Mononuclear cell (primary cell): ENCODE data around the gene MARCHF7. TPM values are rescaled to one million over a fixed set of nuclear protein-coding genes. Genes with fewer than 3 reads are reported as not detected.
"Not testable (repeated sequence)": the region's sequence is repeated elsewhere in the genome, so short reads cannot be mapped to it uniquely, and the experiment has no call there.

Experiments used
- H3K27me3 ChIP-seq: 2 replicates; pipeline ENCODE4 v1.6.0; 2011; ENCODE audit warnings: low read length, control low read depth; ENCODE audit not compliant: insufficient read depth
- H3K4me1 ChIP-seq: 2 replicates; pipeline ENCODE4 v1.5.1; 2011; ENCODE audit warnings: mild to moderate bottlenecking, low read length, control low read depth; ENCODE audit not compliant: insufficient read depth
- H3K4me3 ChIP-seq: 2 replicates; pipeline ENCODE4 v1.5.1; 2011; ENCODE audit warnings: mild to moderate bottlenecking, low read length, moderate library complexity
- H3K9me3 ChIP-seq: 2 replicates; pipeline ENCODE4 v1.5.1; 2011; ENCODE audit warnings: low read depth, mild to moderate bottlenecking, control low read depth, low read length
- total RNA-seq: library from RNA; depleted of rRNA; stranded (reverse); fragments of >200 nt; gene quantifications from one replicate; pipeline ENCODE4 v1.2.3, GENCODE V29; 2012

The MARCHF7 gene
- total RNA-seq, 1 donor, result 143 TPM

DNA sequence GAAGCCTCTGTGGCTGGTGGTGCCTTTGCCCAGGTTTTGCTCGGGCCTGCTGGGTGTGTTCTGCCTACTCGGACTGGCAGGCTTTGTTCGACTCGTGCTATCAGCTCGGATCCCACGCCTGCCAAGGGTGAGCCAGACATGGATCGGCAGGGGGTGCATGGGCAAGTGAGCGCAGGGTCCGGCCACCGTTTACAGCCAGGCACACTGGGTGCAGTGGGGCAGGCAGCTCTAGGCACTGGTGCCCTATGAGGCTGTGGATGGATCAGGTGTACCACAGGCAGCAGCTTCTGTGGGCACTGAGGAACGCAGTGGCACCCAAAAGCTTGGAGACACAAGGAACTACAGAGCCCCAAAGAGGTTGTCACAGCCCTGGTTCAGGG lies 25.6 kb downstream of the MARCHF7 start:
- no peaks in the 10 kb centered on the region for H3K9me3 ChIP-seq
- no peak overlapping the region for H3K4me3 ChIP-seq
- H3K4me1 ChIP-seq, result peaks cover 7% of the 10 kb centered on the region
- H3K27me3 ChIP-seq, result no peaks in the 10 kb centered on the region

DNA sequence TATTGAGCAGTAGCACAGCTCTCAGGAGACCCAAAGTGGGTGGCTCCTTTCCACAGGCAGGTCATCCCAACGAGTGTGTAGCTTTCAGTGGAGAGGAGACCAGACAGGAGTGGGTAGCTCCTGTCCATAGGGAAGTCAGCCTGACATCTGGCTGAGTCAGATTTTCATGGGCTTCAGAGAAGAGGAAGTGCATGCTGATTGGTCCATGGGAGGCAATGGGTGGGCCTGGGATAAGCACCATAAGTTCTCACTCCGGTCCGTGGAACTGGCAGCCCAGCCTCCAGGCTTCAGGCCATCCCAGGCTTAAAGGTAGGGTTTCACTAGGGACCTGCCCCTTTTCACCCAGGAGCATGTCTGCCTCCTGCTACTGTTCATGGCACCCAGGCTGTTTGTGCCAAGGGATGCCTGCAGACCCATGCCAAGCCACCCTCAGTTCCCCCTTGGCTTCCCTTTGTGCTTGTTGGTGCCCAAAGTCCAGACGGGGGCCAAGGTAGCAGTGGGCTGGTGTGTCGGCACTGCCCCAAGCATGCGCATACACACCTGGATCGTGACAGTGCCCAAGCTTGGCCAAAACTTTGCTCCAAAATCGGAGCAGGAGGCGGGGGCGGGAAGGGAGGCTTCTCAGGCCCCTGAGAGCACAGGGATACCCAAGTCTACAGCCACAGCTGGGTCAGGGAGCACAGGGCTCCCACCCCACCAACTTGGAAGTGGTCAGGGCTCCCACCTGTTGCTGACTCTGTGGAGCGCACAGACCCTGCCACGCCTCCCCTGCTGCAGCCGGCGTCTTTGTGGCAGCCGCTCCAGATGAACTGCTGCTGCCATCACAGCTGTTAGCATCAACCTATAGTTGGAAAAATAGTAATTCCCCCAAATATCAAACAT lies 26.4 kb downstream of the MARCHF7 start:
- Histone ChIP-seq H3K4me3 (no peak overlapping the region), H3K9me3 (no peaks in the 10 kb centered on the region), H3K27me3 (no peaks in the 10 kb centered on the region), H3K4me1 (peaks cover 7% of the 10 kb centered on the region)

DNA sequence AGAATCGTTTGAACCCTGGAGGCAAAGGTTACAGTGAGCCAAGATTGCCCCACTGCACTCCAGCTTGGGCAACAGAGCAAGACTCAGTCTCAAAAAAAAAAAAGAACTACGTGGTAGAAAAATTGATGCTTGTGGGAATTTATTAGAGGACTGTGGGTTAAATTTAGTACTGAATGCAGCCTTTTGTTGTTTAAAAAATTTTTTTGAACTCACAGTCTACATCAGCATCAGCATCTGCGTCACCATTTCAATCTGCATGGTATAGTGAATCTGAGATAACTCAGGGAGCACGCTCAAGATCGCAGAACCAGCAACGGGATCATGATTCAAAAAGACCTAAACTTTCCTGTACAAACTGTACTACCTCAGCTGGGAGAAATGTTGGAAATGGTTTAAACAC lies 30.5 kb downstream of the MARCHF7 start:
- H3K4me1 ChIP-seq, result no peaks in the 10 kb centered on the region
- H3K27me3 ChIP-seq, result no peaks in the 10 kb centered on the region
- no peak overlapping the region for H3K4me3 ChIP-seq
- H3K9me3 ChIP-seq, result no peaks in the 10 kb centered on the region

DNA sequence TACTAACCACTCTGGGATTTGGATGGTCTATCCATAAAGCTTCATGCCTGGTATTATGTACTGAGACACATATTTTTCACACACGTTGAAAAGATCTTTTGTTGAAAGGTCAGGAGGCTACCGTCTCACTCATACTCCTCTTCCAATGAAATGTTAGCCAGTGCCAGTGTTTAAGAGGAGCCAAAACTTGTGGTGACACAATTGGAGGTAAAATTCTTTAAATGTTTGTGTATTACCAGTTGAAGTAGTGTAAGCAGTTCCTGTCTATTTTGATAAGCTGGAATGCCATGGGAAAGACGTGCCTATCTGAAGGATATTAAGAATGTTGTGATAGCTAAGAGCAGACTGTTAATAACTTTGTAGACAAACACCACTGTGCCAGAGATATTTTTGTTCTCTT lies 32.1 kb downstream of the MARCHF7 start:
- no peak overlapping the region for H3K4me3 ChIP-seq
- no peaks in the 10 kb centered on the region for H3K4me1 ChIP-seq
- H3K27me3 ChIP-seq, result no peaks in the 10 kb centered on the region
- no peaks in the 10 kb centered on the region for H3K9me3 ChIP-seq

DNA sequence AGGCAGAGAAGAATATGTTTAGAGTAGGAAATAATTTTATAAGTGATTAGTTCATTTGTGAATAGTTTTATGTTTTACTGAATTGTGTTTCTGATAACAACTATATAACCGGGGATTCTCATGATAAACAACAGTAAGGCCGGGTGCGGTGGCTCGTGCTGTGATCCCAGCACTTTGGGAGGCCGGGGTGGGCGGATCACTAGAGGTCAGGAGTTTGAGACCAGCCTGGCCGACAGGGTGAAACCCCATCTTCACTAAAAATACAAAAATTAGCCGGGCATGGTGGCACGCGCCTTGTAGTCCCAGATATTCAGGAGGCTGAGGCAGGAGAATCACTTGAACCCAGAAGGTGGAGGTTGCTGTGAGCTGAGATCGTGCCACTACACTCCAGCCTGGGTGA lies 32.9 kb downstream of the MARCHF7 start:
- H3K4me3 ChIP-seq, H3K9me3 ChIP-seq: not testable (repeated sequence)

DNA sequence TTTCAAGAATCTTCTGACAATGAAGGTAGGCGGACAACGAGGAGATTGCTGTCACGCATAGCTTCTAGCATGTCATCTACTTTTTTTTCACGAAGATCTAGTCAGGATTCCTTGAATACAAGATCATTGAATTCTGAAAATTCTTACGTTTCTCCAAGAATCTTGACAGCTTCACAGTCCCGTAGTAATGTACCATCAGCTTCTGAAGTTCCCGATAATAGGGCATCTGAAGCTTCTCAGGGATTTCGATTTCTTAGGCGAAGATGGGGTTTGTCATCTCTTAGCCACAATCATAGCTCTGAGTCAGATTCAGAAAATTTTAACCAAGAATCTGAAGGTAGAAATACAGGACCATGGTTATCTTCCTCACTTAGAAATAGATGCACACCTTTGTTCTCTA lies 35.8 kb downstream of the MARCHF7 start:
- Histone ChIP-seq H3K4me1 (peaks cover under 1% of the 10 kb centered on the region), H3K9me3 (no peaks in the 10 kb centered on the region), H3K4me3 (no peak overlapping the region), H3K27me3 (no peaks in the 10 kb centered on the region)

More for the DNA sequence above, 32.9 kb downstream of the MARCHF7 start:
- H3K4me1 ChIP-seq, H3K27me3 ChIP-seq: not testable (repeated sequence)

DNA sequence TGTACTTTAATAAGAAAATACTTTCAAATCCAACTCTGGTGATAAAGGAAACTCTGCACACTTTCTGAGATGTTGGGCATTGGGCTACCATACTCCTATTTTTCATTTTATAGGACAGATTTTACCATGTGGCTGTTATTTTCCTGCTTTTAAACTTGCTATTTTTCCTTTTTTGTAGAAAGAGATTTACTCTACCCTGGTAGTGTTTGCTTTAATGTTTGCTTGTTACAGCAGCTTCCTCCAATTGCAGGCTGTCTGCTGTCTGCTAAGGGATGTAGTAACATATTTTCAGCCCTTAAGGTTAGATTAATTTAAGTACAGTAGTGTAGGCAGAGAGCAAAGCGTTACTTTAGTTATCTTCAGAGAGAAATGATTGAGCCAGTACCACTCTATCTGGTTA lies 38.6 kb downstream of the MARCHF7 start:
- no peaks in the 10 kb centered on the region for H3K9me3 ChIP-seq
- H3K4me1 ChIP-seq, result peaks cover 19% of the 10 kb centered on the region
- no peak overlapping the region for H3K4me3 ChIP-seq
- no peaks in the 10 kb centered on the region for H3K27me3 ChIP-seq

DNA sequence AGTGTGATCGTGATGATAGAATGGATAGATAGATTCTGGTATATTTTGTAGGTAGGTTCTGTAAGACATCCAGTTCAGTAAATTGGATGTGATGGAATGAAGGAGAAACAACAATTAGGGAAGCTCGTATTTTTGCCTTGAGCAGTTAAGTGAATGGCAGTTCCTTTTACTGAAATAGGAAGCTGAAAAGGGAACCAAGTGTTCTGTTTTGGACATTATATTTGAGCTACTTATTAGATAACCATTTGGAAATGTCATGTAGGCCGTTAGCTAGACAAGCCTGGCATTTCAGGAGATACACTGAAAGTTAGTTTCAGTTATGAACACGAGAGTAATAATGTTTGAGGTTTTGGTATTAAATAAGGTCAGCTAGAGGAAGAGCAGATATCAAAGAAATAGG lies 41.5 kb downstream of the MARCHF7 start:
- H3K4me1 ChIP-seq, result peaks cover 19% of the 10 kb centered on the region
- no peaks in the 10 kb centered on the region for H3K27me3 ChIP-seq
- no peak overlapping the region for H3K4me3 ChIP-seq
- H3K9me3 ChIP-seq, result no peaks in the 10 kb centered on the region

DNA sequence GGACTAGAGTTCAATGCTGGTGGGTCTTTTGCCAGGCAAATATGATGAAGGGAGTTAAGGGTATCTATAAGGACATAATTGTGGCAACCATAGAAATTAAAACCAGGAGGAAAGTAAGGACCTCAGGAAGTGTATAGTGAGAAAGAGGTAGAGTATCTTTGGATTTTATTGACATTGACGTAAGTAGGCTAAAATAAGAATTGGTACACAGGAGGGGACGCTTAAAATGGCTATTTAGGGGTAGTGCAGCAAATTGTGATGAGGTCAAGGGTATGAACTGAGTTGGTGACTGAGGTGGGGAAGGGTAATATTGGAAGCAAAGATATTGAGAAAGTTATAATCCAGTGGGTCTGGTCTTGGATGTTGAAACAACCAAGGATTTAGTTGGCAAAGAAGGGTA lies 42.7 kb downstream of the MARCHF7 start:
- Histone ChIP-seq H3K9me3 (no peaks in the 10 kb centered on the region), H3K27me3 (no peaks in the 10 kb centered on the region), H3K4me1 (peaks cover 19% of the 10 kb centered on the region), H3K4me3 (no peak overlapping the region)

DNA sequence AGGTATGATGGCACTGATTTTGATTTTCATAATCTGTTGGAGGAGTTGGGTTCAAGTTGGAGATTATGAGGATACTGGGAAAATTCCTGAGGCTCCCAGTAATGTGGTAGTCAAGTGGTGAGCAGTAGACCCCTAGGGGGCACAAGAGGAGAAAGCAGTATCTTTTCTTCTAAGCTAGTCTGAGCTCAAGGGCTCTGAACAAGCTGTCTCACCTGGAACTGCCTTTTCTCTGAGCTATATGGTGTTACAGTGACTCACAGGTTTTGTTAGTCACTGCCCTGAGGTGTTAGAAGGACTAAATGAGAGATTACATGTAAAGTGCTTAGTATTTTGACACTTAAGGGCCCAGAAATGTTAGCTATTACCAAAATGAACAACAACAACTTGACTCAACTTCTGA lies 43.5 kb downstream of the MARCHF7 start:
- H3K4me1 ChIP-seq, result peaks cover 19% of the 10 kb centered on the region
- no peak overlapping the region for H3K4me3 ChIP-seq
- no peaks in the 10 kb centered on the region for H3K9me3 ChIP-seq
- no peaks in the 10 kb centered on the region for H3K27me3 ChIP-seq

DNA sequence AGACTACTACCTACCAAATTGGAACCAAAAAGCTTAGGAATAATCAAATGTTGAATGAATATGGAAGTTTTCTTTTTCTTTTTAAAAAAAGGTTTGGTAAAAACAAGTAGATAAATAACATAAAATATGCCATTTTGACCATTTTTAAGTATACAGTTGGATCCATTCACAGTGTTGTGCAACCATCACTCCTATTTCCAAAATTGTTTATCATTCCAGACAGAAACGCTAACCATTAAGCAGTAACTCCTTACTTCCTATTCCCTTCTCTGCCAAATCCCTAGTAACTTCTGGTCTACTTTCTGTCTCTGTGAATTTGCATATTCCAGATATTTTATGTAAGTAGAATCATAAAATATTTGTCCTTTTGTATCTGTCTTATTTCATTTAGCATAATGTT lies 45.9 kb downstream of the MARCHF7 start:
- H3K4me1 ChIP-seq, result peaks cover 17% of the 10 kb centered on the region
- H3K27me3 ChIP-seq, result no peaks in the 10 kb centered on the region
- no peaks in the 10 kb centered on the region for H3K9me3 ChIP-seq
- H3K4me3 ChIP-seq, result no peak overlapping the region

DNA sequence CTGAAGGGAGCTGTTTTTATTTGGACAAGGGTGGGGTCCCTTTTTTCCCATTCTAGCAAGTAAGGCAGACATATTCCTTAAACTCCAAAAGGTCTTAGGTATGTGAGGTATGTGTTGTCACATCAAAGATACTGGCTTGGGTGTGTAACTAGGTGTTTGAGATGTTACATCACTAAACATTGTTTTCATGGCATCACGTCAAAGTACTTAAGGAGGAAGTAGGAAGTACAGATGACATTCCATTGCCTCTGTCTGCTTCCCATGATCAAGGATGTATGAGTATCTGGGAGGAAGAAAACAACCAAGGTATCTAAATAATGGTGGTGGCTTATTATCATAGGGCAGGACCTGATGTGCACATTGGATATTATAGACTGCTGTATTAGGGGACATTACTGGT lies 46.4 kb downstream of the MARCHF7 start:
- no peak overlapping the region for H3K4me3 ChIP-seq
- H3K27me3 ChIP-seq, result no peaks in the 10 kb centered on the region
- H3K9me3 ChIP-seq, result no peaks in the 10 kb centered on the region
- H3K4me1 ChIP-seq, result peaks cover 13% of the 10 kb centered on the region

DNA sequence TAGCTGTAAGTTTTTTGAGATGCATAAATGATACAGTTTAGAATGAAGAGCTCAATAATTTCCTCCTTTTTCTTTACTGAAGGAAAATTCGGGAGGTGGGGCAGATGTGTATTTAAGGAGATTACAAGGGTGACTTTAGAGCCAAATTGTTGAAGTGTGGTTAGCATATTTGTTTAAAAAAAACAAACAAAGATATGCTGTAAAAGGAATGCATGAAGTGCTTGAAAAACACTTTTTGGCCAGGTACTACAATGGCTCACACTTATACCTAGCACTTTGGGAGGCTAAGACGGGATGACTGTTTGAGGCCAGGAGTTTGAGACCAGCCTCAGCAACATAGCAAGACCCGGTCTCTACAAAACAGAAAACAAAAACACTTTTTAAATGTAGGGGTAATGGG lies 47.3 kb downstream of the MARCHF7 start:
- Histone ChIP-seq H3K4me1 (peaks cover 4% of the 10 kb centered on the region), H3K4me3 (no peak overlapping the region), H3K9me3 (no peaks in the 10 kb centered on the region), H3K27me3 (no peaks in the 10 kb centered on the region)

DNA sequence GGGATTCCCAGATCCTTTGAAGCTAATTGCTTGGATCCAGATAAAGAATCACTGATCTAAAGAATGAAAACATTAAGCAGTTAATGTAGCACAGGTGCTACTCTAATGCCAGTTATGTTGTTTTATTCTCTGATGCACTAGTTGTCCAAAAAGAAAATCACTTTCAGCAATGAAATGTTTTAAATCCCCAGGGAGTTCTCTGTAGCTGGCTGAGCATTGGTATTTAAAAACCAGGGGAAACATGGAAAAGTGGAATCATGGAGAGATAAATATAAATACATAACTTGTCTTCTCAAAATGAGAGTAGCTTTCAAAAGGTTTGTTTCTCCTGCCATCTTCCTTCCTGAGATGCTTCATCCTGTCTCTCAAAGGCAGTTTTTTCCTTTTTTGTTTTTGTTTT lies 48.0 kb downstream of the MARCHF7 start:
- H3K9me3 ChIP-seq, result no peaks in the 10 kb centered on the region
- no peak overlapping the region for H3K4me3 ChIP-seq
- H3K27me3 ChIP-seq, result no peaks in the 10 kb centered on the region
- no peaks in the 10 kb centered on the region for H3K4me1 ChIP-seq

DNA sequence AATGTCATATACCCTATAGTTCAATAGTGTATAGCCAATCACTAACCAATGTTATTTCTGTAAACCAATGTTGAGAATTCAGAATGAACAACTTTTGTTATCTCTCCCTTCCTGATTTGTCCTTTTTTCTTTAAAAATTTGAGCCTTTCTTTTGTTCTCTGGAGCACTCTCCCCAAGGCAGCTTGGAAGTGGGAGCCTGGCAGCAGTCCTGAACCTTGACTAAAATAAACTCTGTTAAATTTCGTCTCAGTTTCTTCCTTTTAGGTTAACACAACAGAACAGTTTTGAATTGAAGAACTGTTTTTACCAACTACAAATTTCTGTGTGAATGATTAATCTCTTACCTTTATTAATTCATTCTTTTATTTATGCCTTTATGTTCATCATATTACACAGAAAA lies 49.8 kb downstream of the MARCHF7 start:
- no peaks in the 10 kb centered on the region for H3K4me1 ChIP-seq
- no peak overlapping the region for H3K4me3 ChIP-seq
- H3K9me3 ChIP-seq, result no peaks in the 10 kb centered on the region
- no peaks in the 10 kb centered on the region for H3K27me3 ChIP-seq
